HepG2 (cell line): ENCODE data around the gene UBE2D4. TPM values are rescaled to one million over a fixed set of nuclear protein-coding genes. Genes with fewer than 3 reads are reported as not detected.
A peak's percentile ranks its signal among the peaks of the same experiment; 100 is the strongest.

Source experiments
- AFF4 ChIP-seq: sonication (generic); formaldehyde crosslinking; IDR thresholded peaks from 2 replicates; pipeline ENCODE4 v1.4.0; 2020; ENCODE audit warnings: missing genetic modification reagents
- DMTF1 ChIP-seq: sonication (generic); formaldehyde crosslinking; IDR thresholded peaks from 2 replicates; pipeline ENCODE4 v1.4.0; 2020; ENCODE audit warnings: mild to moderate bottlenecking, missing genetic modification reagents
- DNMT1 ChIP-seq: sonication (generic); formaldehyde crosslinking; IDR thresholded peaks from 2 replicates; pipeline ENCODE4 v1.5.1; 2020; ENCODE audit warnings: mild to moderate bottlenecking, missing genetic modification reagents
- ETV5 ChIP-seq: IDR thresholded peaks from 2 replicates; pipeline ENCODE4 v1.6.1; 2018; ENCODE audit warnings: missing biosample characterization, missing genetic modification reagents, inconsistent platforms, borderline replicate concordance
- GATAD2A ChIP-seq: IDR thresholded peaks from 2 replicates; pipeline ENCODE4 v1.6.1; 2016
- KLF11 ChIP-seq: IDR thresholded peaks from 2 replicates; pipeline ENCODE4 v1.6.1; 2016; ENCODE audit warnings: missing compliant biosample characterization
- MTA1 ChIP-seq: sonication (generic); formaldehyde crosslinking; IDR thresholded peaks from 2 replicates; pipeline ENCODE4 v1.4.0; 2020; ENCODE audit warnings: missing genetic modification reagents, mild to moderate bottlenecking, borderline replicate concordance
- MZF1 ChIP-seq: sonication (generic); formaldehyde crosslinking; IDR thresholded peaks from 2 replicates; pipeline ENCODE4 v1.8.1; 2023; ENCODE audit warnings: mild to moderate bottlenecking, missing genetic modification reagents, borderline replicate concordance
- NFE2L2 ChIP-seq: fragments of 150-350 bp; IDR thresholded peaks from 2 replicates; pipeline ENCODE4 v1.6.1; 2014; ENCODE audit warnings: low read length
- NR2F2 ChIP-seq: IDR thresholded peaks from 2 replicates; pipeline ENCODE4 v1.6.1; 2012; ENCODE audit warnings: low read depth, inconsistent platforms, borderline replicate concordance
- REST ChIP-seq, 2 experiments: IDR thresholded peaks; 2 replicates each; pipeline ENCODE4 v1.6.1; 2011 to 2012; ENCODE audit warnings: low read length in 2 of 2, borderline replicate concordance in 1 of 2, low read depth in 1 of 2, mild to moderate bottlenecking in 1 of 2, moderate library complexity in 1 of 2
- TGIF2 ChIP-seq: IDR thresholded peaks from 2 replicates; pipeline ENCODE4 v1.6.1; 2016; ENCODE audit warnings: control low read depth, missing compliant biosample characterization
- TRIM24 ChIP-seq: sonication (generic); formaldehyde crosslinking; IDR thresholded peaks from 2 replicates; pipeline ENCODE4 v1.8.0; 2022; ENCODE audit warnings: mild to moderate bottlenecking, missing genetic modification reagents
- ZC3H4 ChIP-seq: sonication (generic); formaldehyde crosslinking; IDR thresholded peaks from 2 replicates; pipeline ENCODE4 v1.4.0; 2020; ENCODE audit warnings: missing genetic modification reagents, borderline replicate concordance
- ZNF562 ChIP-seq: sonication (generic); formaldehyde crosslinking; IDR thresholded peaks from 2 replicates; pipeline ENCODE4 v1.8.0; 2022; ENCODE audit warnings: missing genetic modification reagents, borderline replicate concordance
- ZNF574 ChIP-seq: sonication (generic); formaldehyde crosslinking; IDR thresholded peaks from 2 replicates; pipeline ENCODE4 v1.4.0; 2020; ENCODE audit warnings: missing genetic modification reagents
- ZNF792 ChIP-seq: IDR thresholded peaks from 2 replicates; pipeline ENCODE4 v1.6.1; 2016
- polyA plus RNA-seq, 8 experiments: library from polyadenylated mRNA; depleted of rRNA in 3 of 8; stranded (reverse) in 7 of 8; unstranded in 1 of 8; fragments of >200 nt; fragmentation: Illumina TruSeq in 4 of 8; extraction: Trizol in 4 of 8; gene quantifications; 2 replicates each; pipeline versions ENCODE4 v1.2.1 to v1.2.3, GENCODE V29; 2011 to 2016; ENCODE audit warnings: low read depth in 4 of 8, missing spikeins in 1 of 8, mixed read lengths in 1 of 8; ENCODE audit not compliant: insufficient read depth in 1 of 8
- total RNA-seq, 5 experiments: library from RNA; depleted of rRNA; stranded (reverse); fragments of >200 nt; fragmentation: Illumina TruSeq; extraction: Trizol; gene quantifications; 2 replicates each; pipeline ENCODE4 v1.2.3, GENCODE V29; 2016; ENCODE audit warnings: low read depth in 1 of 5

The UBE2D4 gene
- total and polyA plus RNA-seq, 2 of the 13 experiments (the other 11 are each of a cell fraction or from before 2014, with no cell fraction given): 9.9 to 16.0 TPM

GRCh38 chr7:43905209-43905946 lies 20.9 kb upstream of the UBE2D4 start (continued):
- TF ChIP-seq DMTF1 (CRISPR knock-in tag): no peak
- peak; percentile 64; the same call in 1 of the 2 replicates for TF ChIP-seq ZNF792 (CRISPR knock-in tag)
- peak; percentile 83 for TF ChIP-seq GATAD2A (CRISPR knock-in tag)
- TF ChIP-seq DNMT1 (CRISPR knock-in tag): no peak
- peak; percentile 84 for TF ChIP-seq NR2F2
- no peak for TF ChIP-seq AFF4 (CRISPR knock-in tag)
- TF ChIP-seq ETV5 (CRISPR knock-in tag): peak; percentile 92
- TF ChIP-seq KLF11 (CRISPR knock-in tag): 0 out of 2 replicates have a peak, but pooled peaks have one; percentile 57
- no peak for TF ChIP-seq ZC3H4
- peak; percentile 69 for TF ChIP-seq ZNF574 (CRISPR knock-in tag)
- no peak for TF ChIP-seq TRIM24 (CRISPR knock-in tag)
- TF ChIP-seq NFE2L2: no peak
- TF ChIP-seq REST (IDR thresholded peaks at IDR 0.05; ENCODE audit: borderline replicate concordance in 1 of 2, low read depth in 1 of 2, low read length in 2 of 2): peak in 1 of 2 experiments; percentile 68; a peak in 2 of 4 replicates
- TF ChIP-seq ZNF562: no peak
- no peak for TF ChIP-seq MTA1 (CRISPR knock-in tag)
- TF ChIP-seq MZF1 (CRISPR knock-in tag): no peak
- TF ChIP-seq TGIF2 (CRISPR knock-in tag): peak; percentile 69; the same call in 1 of the 2 replicates
